Measurements from ENCODE around the gene CELF1. TPM values are rescaled to one million over a fixed set of nuclear protein-coding genes. Genes with fewer than 3 reads are reported as not detected.

Gene CELF1
- total and polyA plus RNA-seq, 2 of the 13 experiments (the other 11 are each of a cell fraction or from before 2014, with no cell fraction given) = 69.0 to 80.1 TPM

DNA sequence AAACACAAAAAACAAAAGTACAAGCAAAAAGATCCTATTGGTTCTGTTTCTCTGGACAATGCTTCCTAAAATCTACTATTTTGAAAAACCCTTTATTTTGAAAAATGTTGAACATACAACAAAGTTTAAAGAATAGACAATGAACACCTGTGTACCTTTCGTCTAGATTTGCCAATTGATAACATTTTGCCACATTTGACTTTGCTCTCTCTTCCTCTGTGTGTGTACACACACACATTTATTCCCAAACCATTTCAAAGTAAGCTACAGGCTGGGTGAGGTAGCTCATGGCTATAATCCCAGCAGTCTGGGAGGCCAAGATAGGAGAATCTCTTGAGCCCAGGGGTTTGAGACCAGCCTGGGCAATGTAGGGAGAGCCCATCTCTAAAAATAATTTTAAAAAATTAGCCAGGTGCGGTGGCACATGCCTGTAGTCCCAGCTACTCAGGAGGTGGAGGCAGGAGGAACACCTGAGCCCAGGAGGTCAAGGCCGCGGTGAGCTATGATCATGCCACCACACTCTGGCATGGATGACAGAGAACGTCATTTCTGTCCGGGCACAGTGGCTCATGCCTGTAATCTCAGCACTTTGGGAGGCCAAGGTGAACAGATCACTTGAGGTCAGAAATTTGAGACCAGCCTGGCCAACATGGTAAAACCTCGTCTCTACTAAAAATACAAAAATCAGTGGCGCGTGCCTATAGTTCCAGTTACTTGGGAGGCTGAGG is 121.4 kb downstream of the CELF1 start (continued):
- TF ChIP-seq, protein P1, sequence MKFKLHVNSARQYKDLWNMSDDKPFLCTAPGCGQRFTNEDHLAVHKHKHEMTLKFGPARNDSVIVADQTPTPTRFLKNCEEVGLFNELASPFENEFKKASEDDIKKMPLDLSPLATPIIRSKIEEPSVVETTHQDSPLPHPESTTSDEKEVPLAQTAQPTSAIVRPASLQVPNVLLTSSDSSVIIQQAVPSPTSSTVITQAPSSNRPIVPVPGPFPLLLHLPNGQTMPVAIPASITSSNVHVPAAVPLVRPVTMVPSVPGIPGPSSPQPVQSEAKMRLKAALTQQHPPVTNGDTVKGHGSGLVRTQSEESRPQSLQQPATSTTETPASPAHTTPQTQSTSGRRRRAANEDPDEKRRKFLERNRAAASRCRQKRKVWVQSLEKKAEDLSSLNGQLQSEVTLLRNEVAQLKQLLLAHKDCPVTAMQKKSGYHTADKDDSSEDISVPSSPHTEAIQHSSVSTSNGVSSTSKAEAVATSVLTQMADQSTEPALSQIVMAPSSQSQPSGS (CRISPR knock-in tag; IDR thresholded peaks at IDR 0.05) = no peak
- TF ChIP-seq ZC3H4 (CRISPR knock-in tag; IDR thresholded peaks at IDR 0.05; ENCODE audit: borderline replicate concordance) = no peak
- TF ChIP-seq, protein P2, sequence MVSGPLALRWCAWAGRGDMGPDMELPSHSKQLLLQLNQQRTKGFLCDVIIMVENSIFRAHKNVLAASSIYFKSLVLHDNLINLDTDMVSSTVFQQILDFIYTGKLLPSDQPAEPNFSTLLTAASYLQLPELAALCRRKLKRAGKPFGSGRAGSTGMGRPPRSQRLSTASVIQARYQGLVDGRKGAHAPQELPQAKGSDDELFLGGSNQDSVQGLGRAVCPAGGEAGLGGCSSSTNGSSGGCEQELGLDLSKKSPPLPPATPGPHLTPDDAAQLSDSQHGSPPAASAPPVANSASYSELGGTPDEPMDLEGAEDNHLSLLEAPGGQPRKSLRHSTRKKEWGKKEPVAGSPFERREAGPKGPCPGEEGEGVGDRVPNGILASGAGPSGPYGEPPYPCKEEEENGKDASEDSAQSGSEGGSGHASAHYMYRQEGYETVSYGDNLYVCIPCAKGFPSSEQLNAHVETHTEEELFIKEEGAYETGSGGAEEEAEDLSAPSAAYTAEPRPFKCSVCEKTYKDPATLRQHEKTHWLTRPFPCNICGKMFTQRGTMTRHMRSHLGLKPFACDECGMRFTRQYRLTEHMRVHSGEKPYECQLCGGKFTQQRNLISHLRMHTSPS (CRISPR knock-in tag; IDR thresholded peaks at IDR 0.05; ENCODE audit: low read depth) = no peak
- TF ChIP-seq, protein P3, sequence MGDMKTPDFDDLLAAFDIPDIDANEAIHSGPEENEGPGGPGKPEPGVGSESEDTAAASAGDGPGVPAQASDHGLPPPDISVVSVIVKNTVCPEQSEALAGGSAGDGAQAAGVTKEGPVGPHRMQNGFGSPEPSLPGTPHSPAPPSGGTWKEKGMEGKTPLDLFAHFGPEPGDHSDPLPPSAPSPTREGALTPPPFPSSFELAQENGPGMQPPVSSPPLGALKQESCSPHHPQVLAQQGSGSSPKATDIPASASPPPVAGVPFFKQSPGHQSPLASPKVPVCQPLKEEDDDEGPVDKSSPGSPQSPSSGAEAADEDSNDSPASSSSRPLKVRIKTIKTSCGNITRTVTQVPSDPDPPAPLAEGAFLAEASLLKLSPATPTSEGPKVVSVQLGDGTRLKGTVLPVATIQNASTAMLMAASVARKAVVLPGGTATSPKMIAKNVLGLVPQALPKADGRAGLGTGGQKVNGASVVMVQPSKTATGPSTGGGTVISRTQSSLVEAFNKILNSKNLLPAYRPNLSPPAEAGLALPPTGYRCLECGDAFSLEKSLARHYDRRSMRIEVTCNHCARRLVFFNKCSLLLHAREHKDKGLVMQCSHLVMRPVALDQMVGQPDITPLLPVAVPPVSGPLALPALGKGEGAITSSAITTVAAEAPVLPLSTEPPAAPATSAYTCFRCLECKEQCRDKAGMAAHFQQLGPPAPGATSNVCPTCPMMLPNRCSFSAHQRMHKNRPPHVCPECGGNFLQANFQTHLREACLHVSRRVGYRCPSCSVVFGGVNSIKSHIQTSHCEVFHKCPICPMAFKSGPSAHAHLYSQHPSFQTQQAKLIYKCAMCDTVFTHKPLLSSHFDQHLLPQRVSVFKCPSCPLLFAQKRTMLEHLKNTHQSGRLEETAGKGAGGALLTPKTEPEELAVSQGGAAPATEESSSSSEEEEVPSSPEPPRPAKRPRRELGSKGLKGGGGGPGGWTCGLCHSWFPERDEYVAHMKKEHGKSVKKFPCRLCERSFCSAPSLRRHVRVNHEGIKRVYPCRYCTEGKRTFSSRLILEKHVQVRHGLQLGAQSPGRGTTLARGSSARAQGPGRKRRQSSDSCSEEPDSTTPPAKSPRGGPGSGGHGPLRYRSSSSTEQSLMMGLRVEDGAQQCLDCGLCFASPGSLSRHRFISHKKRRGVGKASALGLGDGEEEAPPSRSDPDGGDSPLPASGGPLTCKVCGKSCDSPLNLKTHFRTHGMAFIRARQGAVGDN (CRISPR knock-in tag; IDR thresholded peaks at IDR 0.05) = peak; percentile 40
- TF ChIP-seq ARNT2 (CRISPR knock-in tag; IDR thresholded peaks at IDR 0.05; ENCODE audit: low read depth) = no peak
- TF ChIP-seq, protein P4, sequence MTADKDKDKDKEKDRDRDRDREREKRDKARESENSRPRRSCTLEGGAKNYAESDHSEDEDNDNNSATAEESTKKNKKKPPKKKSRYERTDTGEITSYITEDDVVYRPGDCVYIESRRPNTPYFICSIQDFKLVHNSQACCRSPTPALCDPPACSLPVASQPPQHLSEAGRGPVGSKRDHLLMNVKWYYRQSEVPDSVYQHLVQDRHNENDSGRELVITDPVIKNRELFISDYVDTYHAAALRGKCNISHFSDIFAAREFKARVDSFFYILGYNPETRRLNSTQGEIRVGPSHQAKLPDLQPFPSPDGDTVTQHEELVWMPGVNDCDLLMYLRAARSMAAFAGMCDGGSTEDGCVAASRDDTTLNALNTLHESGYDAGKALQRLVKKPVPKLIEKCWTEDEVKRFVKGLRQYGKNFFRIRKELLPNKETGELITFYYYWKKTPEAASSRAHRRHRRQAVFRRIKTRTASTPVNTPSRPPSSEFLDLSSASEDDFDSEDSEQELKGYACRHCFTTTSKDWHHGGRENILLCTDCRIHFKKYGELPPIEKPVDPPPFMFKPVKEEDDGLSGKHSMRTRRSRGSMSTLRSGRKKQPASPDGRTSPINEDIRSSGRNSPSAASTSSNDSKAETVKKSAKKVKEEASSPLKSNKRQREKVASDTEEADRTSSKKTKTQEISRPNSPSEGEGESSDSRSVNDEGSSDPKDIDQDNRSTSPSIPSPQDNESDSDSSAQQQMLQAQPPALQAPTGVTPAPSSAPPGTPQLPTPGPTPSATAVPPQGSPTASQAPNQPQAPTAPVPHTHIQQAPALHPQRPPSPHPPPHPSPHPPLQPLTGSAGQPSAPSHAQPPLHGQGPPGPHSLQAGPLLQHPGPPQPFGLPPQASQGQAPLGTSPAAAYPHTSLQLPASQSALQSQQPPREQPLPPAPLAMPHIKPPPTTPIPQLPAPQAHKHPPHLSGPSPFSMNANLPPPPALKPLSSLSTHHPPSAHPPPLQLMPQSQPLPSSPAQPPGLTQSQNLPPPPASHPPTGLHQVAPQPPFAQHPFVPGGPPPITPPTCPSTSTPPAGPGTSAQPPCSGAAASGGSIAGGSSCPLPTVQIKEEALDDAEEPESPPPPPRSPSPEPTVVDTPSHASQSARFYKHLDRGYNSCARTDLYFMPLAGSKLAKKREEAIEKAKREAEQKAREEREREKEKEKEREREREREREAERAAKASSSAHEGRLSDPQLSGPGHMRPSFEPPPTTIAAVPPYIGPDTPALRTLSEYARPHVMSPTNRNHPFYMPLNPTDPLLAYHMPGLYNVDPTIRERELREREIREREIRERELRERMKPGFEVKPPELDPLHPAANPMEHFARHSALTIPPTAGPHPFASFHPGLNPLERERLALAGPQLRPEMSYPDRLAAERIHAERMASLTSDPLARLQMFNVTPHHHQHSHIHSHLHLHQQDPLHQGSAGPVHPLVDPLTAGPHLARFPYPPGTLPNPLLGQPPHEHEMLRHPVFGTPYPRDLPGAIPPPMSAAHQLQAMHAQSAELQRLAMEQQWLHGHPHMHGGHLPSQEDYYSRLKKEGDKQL (CRISPR knock-in tag; IDR thresholded peaks at IDR 0.05; ENCODE audit: low read depth) = no peak
- no peak for TF ChIP-seq MTF2 (CRISPR knock-in tag; IDR thresholded peaks at IDR 0.05; ENCODE audit: borderline replicate concordance)
- TF ChIP-seq NR3C1 (CRISPR knock-in tag; IDR thresholded peaks at IDR 0.05) = no peak
- TF ChIP-seq ZNF274 (CRISPR knock-in tag; IDR thresholded peaks at IDR 0.05) = no peak
- peak; percentile 28 for TF ChIP-seq SALL1 (CRISPR knock-in tag; IDR thresholded peaks at IDR 0.05)
- peak; percentile 76; the same call in 1 of the 2 replicates for TF ChIP-seq ZNF7 (CRISPR knock-in tag; IDR thresholded peaks at IDR 0.05)
- TF ChIP-seq TCF7 (IDR thresholded peaks at IDR 0.05; ENCODE audit: low read depth) = no peak
- no peak for TF ChIP-seq SSRP1 (CRISPR knock-in tag; IDR thresholded peaks at IDR 0.05)
- TF ChIP-seq JARID2 (CRISPR knock-in tag; IDR thresholded peaks at IDR 0.05; ENCODE audit: insufficient replicate concordance) = no peak
- peak; percentile 17; the same call in 1 of the 2 replicates for TF ChIP-seq NR2F2 (IDR thresholded peaks at IDR 0.05; ENCODE audit: borderline replicate concordance, low read depth)
- no peak for TF ChIP-seq NR1H2 (CRISPR knock-in tag; IDR thresholded peaks at IDR 0.05; ENCODE audit: borderline replicate concordance, low read depth)
- TF ChIP-seq ZNF329 (CRISPR knock-in tag; IDR thresholded peaks at IDR 0.05; ENCODE audit: low read depth) = no peak
